Testis (tissue), 2 donors: ENCODE data around the gene EHMT2.

Experiments used
- CTCF ChIP-seq, 3 experiments: fragments of 450-650 bp in 2 of 3; fragments of 200-600 bp in 1 of 3; sonication (generic) in 1 of 3; IDR thresholded peaks; one replicate each; pipeline ENCODE4 v1.5.1; 2016 to 2019; ENCODE audit warnings: antibody characterized with exemption in 3 of 3, mild to moderate bottlenecking in 2 of 3, moderate library complexity in 1 of 3
- POLR2A ChIP-seq: fragments of 450-650 bp; IDR thresholded peaks from one replicate; pipeline ENCODE4 v1.6.1; 2017; ENCODE audit warnings: antibody characterized with exemption, mild to moderate bottlenecking, moderate library complexity

- TF ChIP-seq CTCF (IDR thresholded peaks at IDR 0.05), result no peak
- TF ChIP-seq POLR2A, result no peak
Measured at GRCh38 chr6:31836047-31836473, 61.4 kb downstream of the EHMT2 start.
